PC-3 (cell line): ENCODE results near the gene FLAD1. TPM values are rescaled to one million over a fixed set of nuclear protein-coding genes. Genes with fewer than 3 reads are reported as not detected.

ENCODE experiments used
- ATAC-seq: fragments of 200-7000 bp; cut with Tn5 transposase; 2 replicates; pipeline ENCODE4 v1.9.1; 2020; ENCODE audit warnings: mild to moderate bottlenecking, moderate library complexity
- BruUV-seq: library from RNA; stranded (reverse); fragments of 400-500 nt; replicated peaks from 2 replicates; lab custom pipeline; 2021; lab: Mats Ljungman, UMichigan
- CTCF ChIA-PET: fragments of 300-600 bp; sonication (Branson Sonifier 250); formaldehyde crosslinking; loops from one replicate; lab custom pipeline; 2022; ENCODE audit warnings: antibody characterized with exemption; lab: Charles Lee
- POLR2A ChIA-PET: fragments of 300-600 bp; sonication (Branson Sonifier 250); formaldehyde crosslinking; loops from one replicate; lab custom pipeline; 2022; ENCODE audit warnings: antibody characterized with exemption; ENCODE audit not compliant: unreplicated experiment; lab: Charles Lee
- DNase-seq: peaks from one replicate; pipeline ENCODE4 v3.0.0-alpha.2; 2015
- H2AFZ ChIP-seq: fragments of 300-600 bp; sonication (generic); 2 replicates; pipeline ENCODE4 v1.6.0; 2016; ENCODE audit warnings: antibody characterized with exemption, low read length
- H3F3A ChIP-seq: fragments of 300-600 bp; sonication (generic); one replicate; pipeline ENCODE4 v1.6.0; 2017; ENCODE audit warnings: antibody characterized with exemption, low read length, control low read depth, mild to moderate bottlenecking; ENCODE audit not compliant: unreplicated experiment
- H3K27ac ChIP-seq: fragments of 300-600 bp; sonication (generic); 2 replicates; pipeline ENCODE4 v1.5.1; 2016; ENCODE audit warnings: mild to moderate bottlenecking, low read length
- H3K27me3 ChIP-seq: fragments of 300-600 bp; sonication (generic); 2 replicates; pipeline ENCODE4 v1.6.1; 2016; ENCODE audit warnings: low read length, mixed read lengths
- H3K36me3 ChIP-seq: fragments of 300-600 bp; sonication (generic); 2 replicates; pipeline ENCODE4 v1.6.1; 2016; ENCODE audit warnings: low read depth, mixed run types, low read length, mixed read lengths
- H3K4me1 ChIP-seq: fragments of 300-600 bp; sonication (generic); 2 replicates; pipeline ENCODE4 v1.5.1; 2016; ENCODE audit warnings: low read length; ENCODE audit not compliant: insufficient read depth
- H3K4me2 ChIP-seq: fragments of 300-600 bp; sonication (generic); 2 replicates; pipeline ENCODE4 v1.6.0; 2016; ENCODE audit warnings: low read length
- H3K4me3 ChIP-seq: fragments of 300-600 bp; sonication (generic); 2 replicates; pipeline ENCODE4 v1.5.1; 2016; ENCODE audit warnings: mild to moderate bottlenecking, low read length, mixed read lengths
- H3K79me2 ChIP-seq: fragments of 300-600 bp; sonication (generic); 2 replicates; pipeline ENCODE4 v1.6.1; 2017; ENCODE audit warnings: low read length, mixed read lengths
- H3K9ac ChIP-seq: fragments of 300-600 bp; sonication (generic); 2 replicates; pipeline ENCODE4 v1.6.0; 2016; ENCODE audit warnings: mild to moderate bottlenecking, low read length
- H3K9me2 ChIP-seq: fragments of 300-600 bp; sonication (generic); replicated peaks from 2 replicates; pipeline ENCODE4 v1.6.1; 2016; ENCODE audit warnings: mixed run types, low read length, mixed read lengths
- H3K9me3 ChIP-seq: fragments of 300-600 bp; sonication (generic); 2 replicates; pipeline ENCODE4 v1.6.1; 2016; ENCODE audit warnings: low read length, mixed read lengths
- H4K20me1 ChIP-seq: fragments of 300-600 bp; sonication (generic); 2 replicates; pipeline ENCODE4 v1.6.1; 2016; ENCODE audit warnings: low read length, mixed read lengths
- EZH2 ChIP-seq: fragments of 300-600 bp; sonication (generic); IDR thresholded peaks from one replicate; pipeline ENCODE4 v1.6.1; 2017; ENCODE audit warnings: antibody characterized with exemption, mild to moderate bottlenecking, low read length; ENCODE audit not compliant: unreplicated experiment
- EZH2phosphoT487 ChIP-seq: fragments of 300-600 bp; sonication (generic); IDR thresholded peaks from 2 replicates; pipeline ENCODE4 v1.6.1; 2018; ENCODE audit warnings: mild to moderate bottlenecking, antibody characterized with exemption, low read length, borderline replicate concordance
- intact Hi-C: fragments of 100-400 bp; cut with micrococcal nuclease; formaldehyde crosslinking; loops from 2 replicates; pipeline ENCODE4 v1.9.0; 2023
- total RNA-seq: library from RNA; depleted of rRNA; stranded (reverse); fragments of >200 nt; gene quantifications from 2 replicates; pipeline ENCODE4 v1.2.3, GENCODE V29; 2014
- TF ChIP-seq, protein P1 (sequence below): fragments of 300-600 bp; sonication (generic); conservative IDR thresholded peaks from 2 replicates; pipeline ENCODE4 v1.5.1; 2017; ENCODE audit warnings: antibody characterized with exemption, low read depth, mild to moderate bottlenecking, low read length

FLAD1 gene
- total RNA-seq, 1 experiment from 2014 or later, result 84.0 TPM

DNA sequence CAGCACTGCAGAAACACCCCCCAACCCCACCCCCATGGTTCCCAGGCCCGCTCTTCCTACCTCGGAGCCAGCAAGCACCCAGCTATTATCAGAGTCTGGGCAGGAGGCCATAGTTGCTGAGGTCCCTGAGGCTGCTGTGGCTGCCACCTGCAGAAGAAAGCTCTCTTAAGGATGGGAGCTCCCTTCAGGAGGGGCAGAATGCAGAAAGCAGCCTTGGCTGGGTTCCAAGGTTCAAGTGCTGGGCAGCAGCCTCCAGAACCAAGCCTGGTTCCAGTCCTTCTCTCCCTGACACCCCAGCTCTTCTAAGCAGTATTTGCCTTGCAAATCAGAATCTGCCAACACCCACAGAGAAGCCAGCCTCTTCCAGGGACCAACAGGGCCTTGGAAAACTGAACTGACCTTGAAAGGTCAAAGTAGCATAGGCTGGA, 29.5 kb upstream of the FLAD1 start:
- intact Hi-C loops, result no loop called here
- Histone ChIP-seq H4K20me1 (no peaks in the 10 kb centered on the region), H3K79me2 (no peaks in the 10 kb centered on the region), H3K36me3 (0 out of 2 replicates have a peak, but pooled peaks cover 2% of the 10 kb centered on the region), H3K9me2 (no peaks in the 10 kb centered on the region), H3K4me3 (no peak overlapping the region), H3K27me3 (no peaks in the 10 kb centered on the region), H2AFZ (no peak overlapping the region), H3K4me1 (peaks cover 13% of the 10 kb centered on the region), H3K9me3 (no peaks in the 10 kb centered on the region), H3F3A (no peaks in the 10 kb centered on the region), H3K27ac (no peak overlapping the region), H3K4me2 (no peak overlapping the region), H3K9ac (no peak overlapping the region)
- DNase-seq (no peak), ATAC-seq (no peak)
- no TSS peak for BruUV-seq
- TF ChIP-seq, protein P1, sequence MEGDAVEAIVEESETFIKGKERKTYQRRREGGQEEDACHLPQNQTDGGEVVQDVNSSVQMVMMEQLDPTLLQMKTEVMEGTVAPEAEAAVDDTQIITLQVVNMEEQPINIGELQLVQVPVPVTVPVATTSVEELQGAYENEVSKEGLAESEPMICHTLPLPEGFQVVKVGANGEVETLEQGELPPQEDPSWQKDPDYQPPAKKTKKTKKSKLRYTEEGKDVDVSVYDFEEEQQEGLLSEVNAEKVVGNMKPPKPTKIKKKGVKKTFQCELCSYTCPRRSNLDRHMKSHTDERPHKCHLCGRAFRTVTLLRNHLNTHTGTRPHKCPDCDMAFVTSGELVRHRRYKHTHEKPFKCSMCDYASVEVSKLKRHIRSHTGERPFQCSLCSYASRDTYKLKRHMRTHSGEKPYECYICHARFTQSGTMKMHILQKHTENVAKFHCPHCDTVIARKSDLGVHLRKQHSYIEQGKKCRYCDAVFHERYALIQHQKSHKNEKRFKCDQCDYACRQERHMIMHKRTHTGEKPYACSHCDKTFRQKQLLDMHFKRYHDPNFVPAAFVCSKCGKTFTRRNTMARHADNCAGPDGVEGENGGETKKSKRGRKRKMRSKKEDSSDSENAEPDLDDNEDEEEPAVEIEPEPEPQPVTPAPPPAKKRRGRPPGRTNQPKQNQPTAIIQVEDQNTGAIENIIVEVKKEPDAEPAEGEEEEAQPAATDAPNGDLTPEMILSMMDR, result no peak
- no peak for TF ChIP-seq EZH2
- no peak for TF ChIP-seq EZH2phosphoT487
- ChIA-PET POLR2A (no interaction called here), CTCF (no interaction called here)

DNA sequence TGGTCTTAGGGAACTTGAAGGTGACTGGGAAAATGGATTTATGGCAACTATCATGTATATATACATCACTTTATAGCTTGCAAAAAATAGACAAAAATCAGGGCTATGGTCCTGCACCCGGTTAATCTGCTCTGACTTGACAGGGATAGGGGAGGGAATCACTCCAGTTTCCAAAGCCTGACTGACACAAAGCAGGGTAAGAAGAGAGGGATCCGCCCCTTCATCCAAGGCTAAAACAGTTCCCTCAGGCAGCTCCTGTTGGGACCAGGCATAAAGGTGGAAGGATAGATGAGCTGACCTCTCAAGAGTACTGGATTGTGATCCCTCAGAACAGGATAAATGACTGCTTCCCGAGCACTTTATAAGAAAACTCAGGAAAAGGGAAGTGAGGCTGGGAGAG, 28.6 kb upstream of the FLAD1 start:
- Histone ChIP-seq H3K9ac (no peak overlapping the region), H3K9me3 (no peaks in the 10 kb centered on the region), H3K27me3 (no peaks in the 10 kb centered on the region), H3K4me1 (peaks cover 13% of the 10 kb centered on the region), H3F3A (no peaks in the 10 kb centered on the region), H3K4me2 (no peak overlapping the region), H2AFZ (no peak overlapping the region), H4K20me1 (no peaks in the 10 kb centered on the region), H3K27ac (no peak overlapping the region), H3K79me2 (peaks cover 5% of the 10 kb centered on the region), H3K9me2 (no peaks in the 10 kb centered on the region), H3K4me3 (no peak overlapping the region), H3K36me3 (peaks cover 8% of the 10 kb centered on the region; the same call in 1 of the 2 replicates)
- TF ChIP-seq EZH2phosphoT487, result no peak
- TF ChIP-seq, protein P1, result no peak
- no peak for TF ChIP-seq EZH2
- ATAC-seq, result no peak
- BruUV-seq, result no TSS peak
- ChIA-PET POLR2A (interaction anchor here (1.3 kb wide), 1 partner anchor 19 kb away, joined by 26 read pairs; no protein-coding TSS in a partner anchor), CTCF (interaction anchor here (0.6 kb wide), 1 partner anchor 287 kb away, joined by 3 read pairs; no protein-coding TSS in a partner anchor)
- no peak for DNase-seq
- intact Hi-C loops, result no loop called here
